Activated B cell treated with CpG ODN at 0.5 μM for 24 hours (primary cell): ENCODE results near the gene ITPKA. TPM values are rescaled to one million over a fixed set of nuclear protein-coding genes. Genes with fewer than 3 reads are reported as not detected.

Experiments used
- ATAC-seq: fragments of 200-7000 bp; cut with Tn5 transposase; one replicate; pipeline ENCODE4 v1.10.0; 2021; ENCODE audit warnings: low read depth, mild to moderate bottlenecking, moderate library complexity
- CTCF ChIA-PET: fragments of 350-600 bp; sonication (Branson Sonifier 250); formaldehyde crosslinking; loops from one replicate; lab custom pipeline; 2021; ENCODE audit warnings: antibody characterized with exemption; lab: Charles Lee
- POLR2A ChIA-PET: fragments of 350-600 bp; sonication (Branson Sonifier 250); formaldehyde crosslinking; loops from one replicate; lab custom pipeline; 2021; ENCODE audit warnings: antibody characterized with exemption; lab: Charles Lee
- DNase-seq: peaks from one replicate; pipeline ENCODE4 v3.0.0; 2022
- H3K27ac Mint-ChIP-seq: one replicate; pipeline ENCODE4 v1.8.0; 2020; ENCODE audit warnings: mixed read lengths
- H3K27me3 Mint-ChIP-seq: one replicate; pipeline ENCODE4 v1.8.0; 2021; ENCODE audit warnings: mixed read lengths
- H3K36me3 Mint-ChIP-seq: one replicate; pipeline ENCODE4 v1.8.0; 2021; ENCODE audit warnings: low read depth, mixed read lengths
- H3K4me1 Mint-ChIP-seq: one replicate; pipeline ENCODE4 v1.8.0; 2021; ENCODE audit warnings: mixed read lengths
- H3K4me3 Mint-ChIP-seq: one replicate; pipeline ENCODE4 v1.8.0; 2020; ENCODE audit warnings: mild to moderate bottlenecking, mixed read lengths
- H3K9me3 Mint-ChIP-seq: one replicate; pipeline ENCODE4 v1.8.0; 2020; ENCODE audit warnings: mixed read lengths
- intact Hi-C: fragments of 100-400 bp; cut with micrococcal nuclease; formaldehyde crosslinking; loops from one replicate; pipeline ENCODE4 v1.15.1; 2024
- total RNA-seq: library from RNA; stranded (reverse); gene quantifications from 2 replicates; pipeline ENCODE4 v1.2.3, GENCODE V29; 2022
- TF ChIP-seq, protein P1 (sequence below): fragments of 200-600 bp; IDR thresholded peaks from one replicate; pipeline ENCODE4 v1.8.0; 2022; ENCODE audit warnings: antibody characterized with exemption, mild to moderate bottlenecking

Gene ITPKA
- total RNA-seq, 1 donor from 2014 or later = 0.18 TPM

DNA sequence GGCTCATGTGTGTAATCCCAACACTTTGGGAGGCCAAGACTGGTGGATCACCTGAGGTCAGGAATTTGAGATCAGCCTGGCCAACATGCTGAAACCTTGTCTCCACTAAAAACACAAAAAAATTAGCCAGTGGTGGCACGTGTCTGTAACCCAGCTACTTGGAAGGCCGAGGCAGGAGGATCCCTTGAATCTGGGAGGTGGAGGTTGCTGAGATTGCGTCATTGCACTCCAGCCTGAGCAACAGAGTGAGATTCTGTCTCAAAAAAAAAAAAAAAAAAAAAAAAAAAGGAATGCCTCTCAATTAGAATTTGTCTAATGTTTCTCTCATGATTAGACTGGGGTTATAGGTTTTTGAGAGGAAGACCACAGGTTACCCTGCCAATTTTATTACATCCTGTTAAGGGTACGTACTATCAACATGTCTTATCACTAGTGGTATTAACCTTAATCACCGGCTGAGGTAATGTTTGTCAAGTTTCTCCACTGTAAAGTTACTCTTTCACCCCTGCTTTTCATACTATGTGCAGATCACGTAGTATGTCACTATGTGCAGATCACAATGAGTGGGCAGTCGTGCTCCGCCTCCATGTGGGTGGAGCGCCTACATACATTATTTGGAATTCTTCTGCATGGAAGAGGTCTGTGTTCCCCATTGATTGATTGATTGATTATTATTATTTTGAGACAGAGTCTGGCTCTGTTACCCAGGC lies 56.5 kb downstream of the ITPKA start:
- TF ChIP-seq, protein P1, sequence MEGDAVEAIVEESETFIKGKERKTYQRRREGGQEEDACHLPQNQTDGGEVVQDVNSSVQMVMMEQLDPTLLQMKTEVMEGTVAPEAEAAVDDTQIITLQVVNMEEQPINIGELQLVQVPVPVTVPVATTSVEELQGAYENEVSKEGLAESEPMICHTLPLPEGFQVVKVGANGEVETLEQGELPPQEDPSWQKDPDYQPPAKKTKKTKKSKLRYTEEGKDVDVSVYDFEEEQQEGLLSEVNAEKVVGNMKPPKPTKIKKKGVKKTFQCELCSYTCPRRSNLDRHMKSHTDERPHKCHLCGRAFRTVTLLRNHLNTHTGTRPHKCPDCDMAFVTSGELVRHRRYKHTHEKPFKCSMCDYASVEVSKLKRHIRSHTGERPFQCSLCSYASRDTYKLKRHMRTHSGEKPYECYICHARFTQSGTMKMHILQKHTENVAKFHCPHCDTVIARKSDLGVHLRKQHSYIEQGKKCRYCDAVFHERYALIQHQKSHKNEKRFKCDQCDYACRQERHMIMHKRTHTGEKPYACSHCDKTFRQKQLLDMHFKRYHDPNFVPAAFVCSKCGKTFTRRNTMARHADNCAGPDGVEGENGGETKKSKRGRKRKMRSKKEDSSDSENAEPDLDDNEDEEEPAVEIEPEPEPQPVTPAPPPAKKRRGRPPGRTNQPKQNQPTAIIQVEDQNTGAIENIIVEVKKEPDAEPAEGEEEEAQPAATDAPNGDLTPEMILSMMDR = no peak
- DNase-seq (no peak), ATAC-seq (no peak)
- Mint-ChIP-seq H3K36me3 (no peaks in the 10 kb centered on the region), H3K27me3 (peaks cover 18% of the 10 kb centered on the region), H3K9me3 (no peaks in the 10 kb centered on the region), H3K27ac (no peak overlapping the region), H3K4me3 (no peak overlapping the region), H3K4me1 (no peaks in the 10 kb centered on the region)
- POLR2A ChIA-PET = no interaction called here
- intact Hi-C loops = no loop called here
- CTCF ChIA-PET = no interaction called here

Other genes starting within 250 kb of the ITPKA start
- 0.62 and 1.4 TPM in 2 replicates for gene OIP5, start 161.3 kb upstream of the ITPKA start, total RNA-seq
- 13.5 and 14.4 TPM in 2 replicates for gene NUSAP1, start 161.0 kb upstream of the ITPKA start, total RNA-seq
- 17.8 and 19.3 TPM in 2 replicates for gene NDUFAF1, start 91.4 kb upstream of the ITPKA start, total RNA-seq
- gene RTF1, start 76.8 kb upstream of the ITPKA start, total RNA-seq = 37.2 and 38.0 TPM in 2 replicates
- gene LTK, start 20.0 kb downstream of the ITPKA start, total RNA-seq = 1.9 and 2.2 TPM in 2 replicates
- 56.1 TPM in 2 replicates for gene RPAP1, start 50.4 kb downstream of the ITPKA start, total RNA-seq
- gene TYRO3, start 65.3 kb downstream of the ITPKA start, total RNA-seq = 0.22 TPM in 1 of 2 replicates, not detected in the other
- 49.9 and 58.3 TPM in 2 replicates for gene MGA, start 166.5 kb downstream of the ITPKA start, total RNA-seq